Sigmoid colon (tissue), 7 donors: Measurements from ENCODE around the gene CCDC91. TPM values are rescaled to one million over a fixed set of nuclear protein-coding genes. Genes with fewer than 3 reads are reported as not detected.

Experiments used
- DNase-seq: peaks from one replicate; pipeline ENCODE4 v3.0.0-alpha.2; 2019
- H3K27ac ChIP-seq, 4 donors: fragments of 200-600 bp; sonication (generic); one replicate each; pipeline ENCODE4 v1.5.1; 2016 to 2019; ENCODE audit warnings: mild to moderate bottlenecking in 1 of 4
- H3K27me3 ChIP-seq, 3 donors: fragments of 200-600 bp; sonication (generic); one replicate each; pipeline ENCODE4 v1.5.1; 2019; ENCODE audit warnings: mild to moderate bottlenecking in 1 of 3
- H3K36me3 ChIP-seq, 4 donors: fragments of 200-600 bp; sonication (generic); one replicate each; pipeline ENCODE4 v1.5.1; 2016 to 2019
- H3K4me1 ChIP-seq, 4 donors: fragments of 200-600 bp; sonication (generic); one replicate each; pipeline ENCODE4 v1.5.1; 2017 to 2019
- H3K4me3 ChIP-seq, 4 donors: fragments of 200-600 bp; sonication (generic); one replicate each; pipeline ENCODE4 v1.5.1; 2017 to 2019; ENCODE audit warnings: mild to moderate bottlenecking in 2 of 4, moderate library complexity in 1 of 4
- H3K9me3 ChIP-seq, 4 donors: fragments of 200-600 bp in 3 of 4; sonication (generic) in 3 of 4; one replicate each; pipeline versions ENCODE4 v1.5.1 to v1.6.1; 2013 to 2019
- CTCF ChIP-seq, 4 experiments: fragments of 450-650 bp in 3 of 4; fragments of 200-600 bp in 1 of 4; IDR thresholded peaks; one replicate each; pipeline ENCODE4 v1.5.1; 2016 to 2019; ENCODE audit warnings: antibody characterized with exemption in 4 of 4, mild to moderate bottlenecking in 3 of 4, moderate library complexity in 2 of 4
- EP300 ChIP-seq, 4 donors: sonication (generic); formaldehyde crosslinking; IDR thresholded peaks; one replicate each; pipeline ENCODE4 v1.6.1; 2017; ENCODE audit warnings: antibody characterized with exemption in 4 of 4
- POLR2A ChIP-seq, 2 donors: fragments of 450-650 bp; IDR thresholded peaks; one replicate each; pipeline ENCODE4 v1.6.1; 2016; ENCODE audit warnings: antibody characterized with exemption in 2 of 2, mild to moderate bottlenecking in 2 of 2, moderate library complexity in 2 of 2
- POLR2AphosphoS5 ChIP-seq, 4 donors: sonication (generic); formaldehyde crosslinking; IDR thresholded peaks; one replicate each; pipeline ENCODE4 v1.6.1; 2017; ENCODE audit warnings: antibody characterized with exemption in 4 of 4
- WGBS, 2 donors: extraction: QIAGEN DNeasy Blood & Tissue Kit; methylation state at CpG; one replicate each; pipeline ENCODE4 v1.1.7; 2013; 5-methylcytosine and 5-hydroxymethylcytosine counted together
- intact Hi-C: fragments of 100-400 bp; cut with DNase I; formaldehyde crosslinking; loops from one replicate; pipeline ENCODE4 v1.15.1; 2023
- polyA plus RNA-seq, 3 donors: library from polyadenylated mRNA; stranded (reverse); fragments of 200-250 nt; gene quantifications; one replicate each; pipeline ENCODE4 v1.2.3, GENCODE V29; 2013
- total RNA-seq, 4 donors: library from RNA; depleted of rRNA; stranded (reverse); fragments of >200 nt; gene quantifications; one replicate each; pipeline ENCODE4 v1.1.0, GENCODE V29; 2016
- donor health status: healthy with polysubstance abuse.
- donor health status: Bipolar disorder and iron deficiency.
- donor health status: healthy.

The CCDC91 gene
- total and polyA plus RNA-seq, 7 donors: 12.4 to 85.7 (median 42.9) TPM

- Histone ChIP-seq H3K27ac (no peak overlapping the region), H3K4me1 (no peaks in the 10 kb centered on the region), H3K9me3 (no peaks in the 10 kb centered on the region), H3K27me3 (no peaks in the 10 kb centered on the region), H3K36me3 (no peaks in the 10 kb centered on the region), H3K4me3 (no peak overlapping the region)
- DNase-seq: no peak
- WGBS, 2 donors: 82 to 86% methylated on average over 10 of the region's 10 CpGs
- no peak for TF ChIP-seq CTCF (IDR thresholded peaks at IDR 0.05)
- no peak for TF ChIP-seq POLR2AphosphoS5 (IDR thresholded peaks at IDR 0.05)
- no peak for TF ChIP-seq POLR2A (IDR thresholded peaks at IDR 0.05)
- TF ChIP-seq EP300 (IDR thresholded peaks at IDR 0.05): no peak
- intact Hi-C loops: no loop called here
These were observed 353.0 kb downstream of the CCDC91 start for GRCh38 chr12:28543021-28543890.

GRCh38 chr12:28550757-28551704 is 360.8 kb downstream of the CCDC91 start:
- no peak overlapping the region for H3K4me3 ChIP-seq
- intact Hi-C loops: no loop called here
- H3K27ac ChIP-seq: no peak overlapping the region
- H3K36me3 ChIP-seq: no peaks in the 10 kb centered on the region
- no peak for DNase-seq
- TF ChIP-seq CTCF (IDR thresholded peaks at IDR 0.05) (no peak), POLR2A (IDR thresholded peaks at IDR 0.05) (no peak), POLR2AphosphoS5 (IDR thresholded peaks at IDR 0.05) (no peak), EP300 (IDR thresholded peaks at IDR 0.05) (no peak)
- no peaks in the 10 kb centered on the region for H3K9me3 ChIP-seq
- no peaks in the 10 kb centered on the region for H3K27me3 ChIP-seq
- WGBS, 2 donors: 64 to 72% methylated on average over 4 of the region's 4 CpGs
- H3K4me1 ChIP-seq: peaks cover 0 to 14% (median 11%) of the 10 kb centered on the region in 4 donors

DNA sequence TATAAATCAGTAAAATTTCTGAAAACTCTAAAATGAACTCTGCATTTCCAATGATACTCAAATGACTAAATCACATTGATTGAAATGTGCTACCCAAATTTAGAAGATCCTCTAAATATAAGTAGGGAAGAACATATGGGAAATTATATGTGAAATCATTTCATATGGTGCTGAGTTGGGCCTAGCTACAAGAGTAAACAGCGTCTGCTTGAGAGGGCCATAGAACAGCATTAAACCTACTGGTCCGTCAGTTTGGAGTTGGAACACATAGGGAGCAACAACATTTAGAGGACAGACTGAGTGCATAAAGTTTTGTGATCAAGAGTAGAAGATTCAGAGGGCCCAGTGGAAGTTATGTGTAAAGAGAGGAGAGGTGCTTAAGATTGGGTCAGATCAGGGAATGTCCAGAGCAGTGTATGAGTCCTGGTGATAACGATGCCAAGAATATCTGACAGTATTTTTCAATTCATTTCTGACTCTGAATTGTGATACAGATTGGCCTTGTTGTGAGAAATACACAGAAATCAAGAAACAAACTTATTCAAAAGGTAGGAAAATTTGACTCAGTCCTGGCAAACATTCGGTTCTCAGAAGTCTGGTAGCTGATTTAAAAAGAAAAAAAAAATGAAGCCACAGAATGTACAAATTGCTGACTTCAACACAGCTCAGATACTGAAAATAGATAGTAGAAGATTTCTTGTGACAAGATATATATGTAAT is 362.2 kb downstream of the CCDC91 start:
- DNase-seq: no peak
- H3K27me3 ChIP-seq: no peaks in the 10 kb centered on the region
- H3K9me3 ChIP-seq: no peaks in the 10 kb centered on the region
- 88 to 91% methylated on average over 4 of the region's 4 CpGs for WGBS, 2 donors
- peaks cover 0 to 17% (median 12%) of the 10 kb centered on the region in 4 donors for H3K4me1 ChIP-seq
- no peak for TF ChIP-seq EP300 (IDR thresholded peaks at IDR 0.05)
- TF ChIP-seq POLR2AphosphoS5 (IDR thresholded peaks at IDR 0.05): no peak
- TF ChIP-seq CTCF (IDR thresholded peaks at IDR 0.05): no peak
- no peak for TF ChIP-seq POLR2A (IDR thresholded peaks at IDR 0.05)
- H3K27ac ChIP-seq: no peak overlapping the region
- intact Hi-C loops: no loop called here
- H3K4me3 ChIP-seq: no peak overlapping the region
- no peaks in the 10 kb centered on the region for H3K36me3 ChIP-seq

- intact Hi-C loops: no loop called here
- H3K27me3 ChIP-seq: no peaks in the 10 kb centered on the region
- H3K4me3 ChIP-seq: no peak overlapping the region
- TF ChIP-seq POLR2AphosphoS5 (IDR thresholded peaks at IDR 0.05) (no peak), POLR2A (IDR thresholded peaks at IDR 0.05) (no peak)
- no peaks in the 10 kb centered on the region for H3K36me3 ChIP-seq
- DNase-seq: no peak
- H3K4me1 ChIP-seq: peaks cover 0 to 17% (median 12%) of the 10 kb centered on the region in 4 donors
- no peaks in the 10 kb centered on the region for H3K9me3 ChIP-seq
- 85 to 89% methylated on average over 4 of the region's 4 CpGs for WGBS, 2 donors
- peak overlapping the region in 2 of 4 donors; percentile 2 to 43 for H3K27ac ChIP-seq
These were observed 365.5 kb downstream of the CCDC91 start for GRCh38 chr12:28555748-28556147.
